Activated B cell treated with CpG ODN at 0.5 μM for 24 hours (primary cell): ENCODE measurements around the gene PLXNB1. TPM values are rescaled to one million over a fixed set of nuclear protein-coding genes. Genes with fewer than 3 reads are reported as not detected.
"Not testable (repeated sequence)": the region's sequence is repeated elsewhere in the genome, so short reads cannot be mapped to it uniquely, and the experiment has no call there.

ENCODE experiments used
- ATAC-seq: fragments of 200-7000 bp; cut with Tn5 transposase; one replicate; pipeline ENCODE4 v1.10.0; 2021; ENCODE audit warnings: low read depth, mild to moderate bottlenecking, moderate library complexity
- CTCF ChIA-PET: fragments of 350-600 bp; sonication (Branson Sonifier 250); formaldehyde crosslinking; loops from one replicate; lab custom pipeline; 2021; ENCODE audit warnings: antibody characterized with exemption; lab: Charles Lee
- POLR2A ChIA-PET: fragments of 350-600 bp; sonication (Branson Sonifier 250); formaldehyde crosslinking; loops from one replicate; lab custom pipeline; 2021; ENCODE audit warnings: antibody characterized with exemption; lab: Charles Lee
- DNase-seq: peaks from one replicate; pipeline ENCODE4 v3.0.0; 2022
- H3K27ac Mint-ChIP-seq: one replicate; pipeline ENCODE4 v1.8.0; 2020; ENCODE audit warnings: mixed read lengths
- H3K27me3 Mint-ChIP-seq: one replicate; pipeline ENCODE4 v1.8.0; 2021; ENCODE audit warnings: mixed read lengths
- H3K36me3 Mint-ChIP-seq: one replicate; pipeline ENCODE4 v1.8.0; 2021; ENCODE audit warnings: low read depth, mixed read lengths
- H3K4me1 Mint-ChIP-seq: one replicate; pipeline ENCODE4 v1.8.0; 2021; ENCODE audit warnings: mixed read lengths
- H3K4me3 Mint-ChIP-seq: one replicate; pipeline ENCODE4 v1.8.0; 2020; ENCODE audit warnings: mild to moderate bottlenecking, mixed read lengths
- H3K9me3 Mint-ChIP-seq: one replicate; pipeline ENCODE4 v1.8.0; 2020; ENCODE audit warnings: mixed read lengths
- CTCF ChIP-seq: fragments of 200-600 bp; IDR thresholded peaks from one replicate; pipeline ENCODE4 v1.8.0; 2022; ENCODE audit warnings: antibody characterized with exemption, mild to moderate bottlenecking
- intact Hi-C: fragments of 100-400 bp; cut with micrococcal nuclease; formaldehyde crosslinking; loops from one replicate; pipeline ENCODE4 v1.15.1; 2024
- total RNA-seq: library from RNA; stranded (reverse); gene quantifications from 2 replicates; pipeline ENCODE4 v1.2.3, GENCODE V29; 2022

PLXNB1 gene
- total RNA-seq, 1 donor from 2014 or later, result 3.5 TPM

GRCh38 chr3:48465531-48466378, 35.9 kb upstream of the PLXNB1 start:
- POLR2A ChIA-PET, result interaction anchor here (0.6 to 3.0 kb wide), 18 partner anchors 9 to 277 kb away, joined by 3 to 29 read pairs (median 5); partner anchors contain the start of genes ATRIP, CCDC51, CDC25A and SHISA5
- TF ChIP-seq CTCF, result no peak
- no peaks in the 10 kb centered on the region for H3K27me3 Mint-ChIP-seq
- CTCF ChIA-PET, result interaction anchor here (1.5 to 5.7 kb wide), 8 partner anchors 13 to 93 kb away, joined by 4 to 42 read pairs (median 7); no protein-coding TSS in a partner anchor
- no peaks in the 10 kb centered on the region for H3K9me3 Mint-ChIP-seq
- H3K4me3 Mint-ChIP-seq, result peak overlapping the region; percentile 89
- peak overlapping the region; percentile 96 for H3K27ac Mint-ChIP-seq
- H3K36me3 Mint-ChIP-seq, result peaks cover 44% of the 10 kb centered on the region
- H3K4me1 Mint-ChIP-seq, result peaks cover 55% of the 10 kb centered on the region
- peak; percentile 86 for DNase-seq
- intact Hi-C loops, result loop anchor here (1.0 to 2.0 kb wide), 5 partner anchors 8 to 83 kb away; partner anchors contain the start of gene ATRIP
- ATAC-seq, result peak; percentile 95

DNA sequence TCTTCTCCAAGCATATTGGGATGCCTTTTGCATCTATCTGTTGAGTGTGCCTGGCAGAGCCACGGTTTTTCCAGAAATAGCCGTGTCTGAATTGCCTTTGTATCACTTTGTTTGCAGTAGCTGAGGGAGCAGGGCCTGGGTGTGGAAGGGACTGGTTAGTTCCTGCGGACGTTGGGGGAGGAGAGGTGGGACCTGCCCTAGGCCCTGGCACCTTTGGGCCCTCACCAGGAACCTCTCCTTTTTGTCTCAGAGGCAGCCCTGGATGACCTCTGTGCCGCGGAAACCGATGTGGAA, 35.3 kb upstream of the PLXNB1 start:
- peaks cover 49% of the 10 kb centered on the region for H3K36me3 Mint-ChIP-seq
- H3K27me3 Mint-ChIP-seq, result no peaks in the 10 kb centered on the region
- ChIA-PET POLR2A (interaction anchor here (1.5 to 2.5 kb wide), 6 partner anchors 14 to 223 kb away, joined by 3 to 29 read pairs (median 19); partner anchors contain the start of genes CCDC51 and TMA7), CTCF (interaction anchor here (1.6 to 5.7 kb wide), 5 partner anchors 13 to 93 kb away, joined by 4 to 42 read pairs (median 8); no protein-coding TSS in a partner anchor)
- peak overlapping the region; percentile 96 for H3K27ac Mint-ChIP-seq
- H3K4me1 Mint-ChIP-seq, result peaks cover 49% of the 10 kb centered on the region
- no peak for ATAC-seq
- intact Hi-C loops, result loop anchor here (1.0 kb wide), 3 partner anchors 8 to 83 kb away; no protein-coding TSS in a partner anchor
- TF ChIP-seq CTCF, result no peak
- no peaks in the 10 kb centered on the region for H3K9me3 Mint-ChIP-seq
- no peak for DNase-seq
- H3K4me3 Mint-ChIP-seq, result peak overlapping the region; percentile 89

DNA sequence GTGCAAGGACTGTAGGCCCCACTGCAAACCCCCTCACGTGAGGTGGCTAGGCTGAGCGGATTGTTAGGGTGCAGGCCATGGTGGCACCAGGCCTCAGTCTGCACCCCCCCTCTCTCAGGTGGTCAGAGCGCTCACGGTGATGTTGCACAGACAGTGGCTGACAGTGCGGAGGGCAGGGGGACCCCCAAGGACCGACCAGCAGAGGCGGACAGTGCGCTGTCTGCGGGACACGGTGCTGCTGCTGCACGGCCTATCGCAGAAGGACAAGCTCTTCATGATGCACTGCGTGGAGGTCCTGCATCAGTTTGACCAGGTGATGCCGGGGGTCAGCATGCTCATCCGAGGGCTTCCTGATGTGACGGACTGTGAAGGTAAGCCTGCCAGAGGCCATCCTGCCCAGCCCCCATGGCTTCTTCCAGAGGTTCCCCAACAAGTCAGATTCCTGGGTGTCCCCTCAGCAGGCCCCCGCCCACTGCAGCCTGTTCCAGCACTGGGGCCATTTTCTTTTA, 34.9 kb upstream of the PLXNB1 start:
- TF ChIP-seq CTCF, result no peak
- Mint-ChIP-seq H3K4me3 (no peak overlapping the region), H3K9me3 (no peaks in the 10 kb centered on the region), H3K27ac (no peak overlapping the region), H3K36me3 (peaks cover 49% of the 10 kb centered on the region), H3K27me3 (no peaks in the 10 kb centered on the region), H3K4me1 (peaks cover 45% of the 10 kb centered on the region)
- ChIA-PET POLR2A (interaction anchor here (0.9 to 1.5 kb wide), 2 partner anchors 8 to 25 kb away, joined by 4 to 6 read pairs; partner anchors contain the start of genes CCDC51 and TMA7), CTCF (interaction anchor here (1.6 to 5.7 kb wide), 4 partner anchors 14 to 84 kb away, joined by 4 to 42 read pairs (median 14); no protein-coding TSS in a partner anchor)
- DNase-seq (no peak), ATAC-seq (no peak)
- intact Hi-C loops, result loop anchor here (1.0 kb wide), 3 partner anchors 9 to 84 kb away; no protein-coding TSS in a partner anchor

DNA sequence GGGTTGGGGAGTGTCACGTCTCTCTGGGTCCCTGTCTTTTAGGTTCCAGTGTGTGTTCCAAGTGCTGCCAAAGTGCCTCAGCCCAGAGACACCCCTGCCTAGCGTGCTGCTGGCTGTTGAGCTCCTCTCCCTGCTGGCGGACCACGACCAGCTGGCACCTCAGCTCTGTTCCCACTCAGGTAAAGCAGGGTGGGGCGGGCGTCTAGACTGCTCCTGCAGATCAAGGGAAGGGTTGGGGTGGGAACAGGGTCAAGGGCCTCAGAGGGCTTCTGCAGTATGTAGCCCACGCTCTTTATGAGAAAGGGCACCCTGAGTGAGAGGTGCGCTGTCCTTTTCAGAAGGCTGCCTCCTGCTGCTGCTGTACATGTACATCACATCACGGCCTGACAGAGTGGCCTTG, 33.8 kb upstream of the PLXNB1 start:
- Mint-ChIP-seq H3K27ac (no peak overlapping the region), H3K4me1 (peaks cover 34% of the 10 kb centered on the region), H3K36me3 (peaks cover 49% of the 10 kb centered on the region), H3K27me3 (no peaks in the 10 kb centered on the region), H3K9me3 (no peaks in the 10 kb centered on the region), H3K4me3 (no peak overlapping the region)
- CTCF ChIA-PET, result interaction anchor here (1.0 to 5.7 kb wide), 2 partner anchors 27 to 44 kb away, joined by 4 to 42 read pairs; no protein-coding TSS in a partner anchor
- no peak for ATAC-seq
- TF ChIP-seq CTCF, result no peak
- intact Hi-C loops, result no loop called here
- POLR2A ChIA-PET, result interaction anchor here (1.5 kb wide), 2 partner anchors 18 to 24 kb away, joined by 4 to 6 read pairs; partner anchors contain the start of genes ATRIP, CCDC51 and TMA7
- DNase-seq, result no peak

- peaks cover 43% of the 10 kb centered on the region for H3K36me3 Mint-ChIP-seq
- intact Hi-C loops, H3K27me3 Mint-ChIP-seq, H3K27ac Mint-ChIP-seq, H3K4me3 Mint-ChIP-seq, DNase-seq, ATAC-seq, H3K9me3 Mint-ChIP-seq: not testable (repeated sequence)
- ChIA-PET POLR2A (interaction anchor here (0.7 kb wide), 1 partner anchor 231 kb away, joined by 5 read pairs; no protein-coding TSS in a partner anchor), CTCF (interaction anchor here (0.7 to 5.7 kb wide), 3 partner anchors 45 to 226 kb away, joined by 3 to 42 read pairs (median 4); no protein-coding TSS in a partner anchor)
- H3K4me1 Mint-ChIP-seq, result peaks cover 15% of the 10 kb centered on the region
Observed at GRCh38 chr3:48461767-48462166, 31.9 kb upstream of the PLXNB1 start.
